ENCODE results near the gene IFT81.

- no peak for TF ChIP-seq CTCF (IDR thresholded peaks at IDR 0.05)
- no peak for TF ChIP-seq POLR2A (IDR thresholded peaks at IDR 0.05)
These were observed 11.6 kb downstream of the IFT81 start for GRCh38 chr12:110135806-110136205.

Data from uterus (tissue), 2 donors.